Gastroesophageal sphincter (tissue), 3 donors: Measurements from ENCODE around the gene CCDC92.

Experiments
- CTCF ChIP-seq, 4 experiments: fragments of 200-600 bp in 2 of 4; fragments of 450-650 bp in 2 of 4; sonication (generic) in 1 of 4; IDR thresholded peaks; one replicate each; pipeline ENCODE4 v1.5.1; 2017 to 2019; ENCODE audit warnings: antibody characterized with exemption in 4 of 4, mild to moderate bottlenecking in 2 of 4, moderate library complexity in 2 of 4
- EP300 ChIP-seq: sonication (generic); formaldehyde crosslinking; IDR thresholded peaks from one replicate; pipeline ENCODE4 v1.6.1; 2017; ENCODE audit warnings: antibody characterized with exemption, mild to moderate bottlenecking
- POLR2A ChIP-seq, 2 donors: fragments of 450-650 bp; IDR thresholded peaks; one replicate each; pipeline ENCODE4 v1.6.1; 2017; ENCODE audit warnings: antibody characterized with exemption in 2 of 2, mild to moderate bottlenecking in 2 of 2, moderate library complexity in 1 of 2
- POLR2AphosphoS5 ChIP-seq: sonication (generic); formaldehyde crosslinking; IDR thresholded peaks from one replicate; pipeline ENCODE4 v1.6.1; 2017; ENCODE audit warnings: antibody characterized with exemption

- TF ChIP-seq CTCF (IDR thresholded peaks at IDR 0.05) (no peak), POLR2AphosphoS5 (no peak), EP300 (no peak), POLR2A (IDR thresholded peaks at IDR 0.05) (no peak)
Measured at GRCh38 chr12:124013073-124013472, 40.4 kb upstream of the CCDC92 start.
